Activated T-cell treated with anti-CD3 and anti-CD28 coated beads, Interleukin-2, amount 50 U/mL, for 24 hours (primary cell): ENCODE results near the gene DAW1.
"Not testable (repeated sequence)": the region's sequence is repeated elsewhere in the genome, so short reads cannot be mapped to it uniquely, and the experiment has no call there.

ENCODE experiments used
- DNase-seq: peaks from one replicate; pipeline ENCODE4 v3.0.0-alpha.2; 2020
- H3K27ac Mint-ChIP-seq: 2 replicates; pipeline ENCODE4 v1.8.0; 2020; ENCODE audit warnings: mild to moderate bottlenecking, mixed read lengths
- H3K27me3 Mint-ChIP-seq: 2 replicates; pipeline ENCODE4 v1.8.0; 2020; ENCODE audit warnings: mixed read lengths
- H3K36me3 Mint-ChIP-seq: 2 replicates; pipeline ENCODE4 v1.8.0; 2020; ENCODE audit warnings: low read depth, mixed read lengths
- H3K4me1 Mint-ChIP-seq: 2 replicates; pipeline ENCODE4 v1.8.0; 2020; ENCODE audit warnings: low read depth, mixed read lengths
- H3K4me3 Mint-ChIP-seq: 2 replicates; pipeline ENCODE4 v1.8.0; 2020; ENCODE audit warnings: mild to moderate bottlenecking, moderate library complexity, mixed read lengths
- H3K9me3 Mint-ChIP-seq: 2 replicates; pipeline ENCODE4 v1.8.0; 2020; ENCODE audit warnings: mixed read lengths

The DAW1 gene, protein sequence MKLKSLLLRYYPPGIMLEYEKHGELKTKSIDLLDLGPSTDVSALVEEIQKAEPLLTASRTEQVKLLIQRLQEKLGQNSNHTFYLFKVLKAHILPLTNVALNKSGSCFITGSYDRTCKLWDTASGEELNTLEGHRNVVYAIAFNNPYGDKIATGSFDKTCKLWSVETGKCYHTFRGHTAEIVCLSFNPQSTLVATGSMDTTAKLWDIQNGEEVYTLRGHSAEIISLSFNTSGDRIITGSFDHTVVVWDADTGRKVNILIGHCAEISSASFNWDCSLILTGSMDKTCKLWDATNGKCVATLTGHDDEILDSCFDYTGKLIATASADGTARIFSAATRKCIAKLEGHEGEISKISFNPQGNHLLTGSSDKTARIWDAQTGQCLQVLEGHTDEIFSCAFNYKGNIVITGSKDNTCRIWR

DNA sequence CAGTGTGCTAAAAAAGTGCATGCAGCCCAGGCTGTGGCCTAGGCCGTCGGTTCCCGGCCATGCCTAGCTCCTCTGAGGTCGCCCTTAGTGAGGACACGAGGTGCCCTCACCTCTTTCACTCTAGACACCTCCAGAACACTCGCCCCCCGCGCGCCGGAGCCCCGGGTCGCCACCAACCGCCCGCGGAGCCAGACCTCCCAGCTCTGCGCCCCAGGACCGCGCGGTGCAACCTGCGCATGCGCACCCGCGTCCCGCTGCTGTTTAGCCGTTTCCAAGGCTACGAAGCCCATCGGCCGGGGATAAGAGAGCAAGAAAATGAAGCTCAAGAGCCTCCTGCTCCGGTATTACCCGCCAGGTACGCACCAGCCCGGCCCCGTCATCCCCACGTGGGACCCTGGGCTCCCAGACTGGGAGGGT is at the start of gene DAW1:
TSS of gene DAW1 (plus strand) at position 257 of the 417 bp plus-strand sequence. CDS start at position 316, 59 bp downstream.
- Mint-ChIP-seq H3K27ac (no peak within 1 kb of the TSS), H3K4me1 (no peaks in the 10 kb centered on the region), H3K27me3 (peaks cover 40% of the 10 kb centered on the region), H3K9me3 (no peaks in the 10 kb centered on the region), H3K36me3 (no peaks in the 10 kb centered on the region), H3K4me3 (no peak within 1 kb of the TSS)
- DNase-seq: peak; percentile 63

DNA sequence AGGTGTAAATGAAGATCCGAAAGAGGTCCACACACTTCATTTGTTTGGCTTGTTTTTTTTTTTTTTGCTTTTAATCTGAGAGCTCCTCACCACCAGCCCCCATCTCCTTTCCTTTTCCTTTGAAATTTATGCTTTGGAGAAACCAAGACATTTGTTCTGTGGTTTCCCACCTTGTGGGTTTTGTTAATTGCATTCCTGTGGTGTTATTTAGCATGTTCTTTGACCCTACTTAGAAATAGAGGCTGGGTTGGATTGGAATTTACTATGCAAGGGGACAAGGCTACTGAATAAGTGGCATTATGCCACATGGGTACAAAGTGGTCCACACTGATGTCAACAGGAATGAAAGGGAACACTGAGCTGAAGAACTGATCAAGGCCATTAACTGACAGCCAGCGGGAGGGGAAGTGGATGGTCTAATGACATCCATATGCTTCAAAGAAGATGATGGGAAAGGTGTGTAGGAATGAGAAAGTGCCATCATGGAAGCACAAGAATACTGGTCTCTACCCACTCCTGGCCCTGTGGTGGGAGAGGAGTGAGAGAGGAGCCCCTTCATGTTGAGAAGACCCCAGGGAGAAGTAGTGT is 48.9 kb upstream of the DAW1 start:
- peaks cover 8% of the 10 kb centered on the region for H3K27me3 Mint-ChIP-seq
- no peak overlapping the region for H3K27ac Mint-ChIP-seq
- H3K4me3 Mint-ChIP-seq: no peak overlapping the region
- H3K36me3 Mint-ChIP-seq: no peaks in the 10 kb centered on the region
- peaks cover 31% of the 10 kb centered on the region for H3K4me1 Mint-ChIP-seq
- DNase-seq: no peak
- peaks cover 2% of the 10 kb centered on the region for H3K9me3 Mint-ChIP-seq

DNA sequence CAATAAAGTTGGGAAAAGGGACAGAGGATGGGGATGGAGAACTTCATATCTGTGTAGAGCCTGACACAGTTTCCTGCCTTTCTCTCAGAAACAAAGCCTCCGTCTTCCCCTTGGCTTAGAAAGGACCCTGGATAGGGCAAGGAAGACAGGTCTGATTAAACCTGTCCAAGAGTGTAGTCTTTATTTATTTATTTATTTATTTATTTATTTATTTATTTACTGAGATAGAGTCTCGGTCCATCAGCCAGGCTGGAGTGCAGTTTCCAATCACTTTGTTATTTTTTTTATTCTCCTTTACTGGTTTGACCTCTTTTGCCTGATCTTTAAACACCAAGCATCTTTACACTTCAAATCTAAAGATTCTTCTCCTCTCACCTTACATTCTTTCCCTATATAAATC is 47.5 kb upstream of the DAW1 start:
- Mint-ChIP-seq H3K27ac (no peak overlapping the region), H3K4me3 (no peak overlapping the region), H3K4me1 (peaks cover 17% of the 10 kb centered on the region), H3K27me3 (peaks cover 8% of the 10 kb centered on the region), H3K9me3 (peaks cover 2% of the 10 kb centered on the region), H3K36me3 (no peaks in the 10 kb centered on the region)
- no peak for DNase-seq

DNA sequence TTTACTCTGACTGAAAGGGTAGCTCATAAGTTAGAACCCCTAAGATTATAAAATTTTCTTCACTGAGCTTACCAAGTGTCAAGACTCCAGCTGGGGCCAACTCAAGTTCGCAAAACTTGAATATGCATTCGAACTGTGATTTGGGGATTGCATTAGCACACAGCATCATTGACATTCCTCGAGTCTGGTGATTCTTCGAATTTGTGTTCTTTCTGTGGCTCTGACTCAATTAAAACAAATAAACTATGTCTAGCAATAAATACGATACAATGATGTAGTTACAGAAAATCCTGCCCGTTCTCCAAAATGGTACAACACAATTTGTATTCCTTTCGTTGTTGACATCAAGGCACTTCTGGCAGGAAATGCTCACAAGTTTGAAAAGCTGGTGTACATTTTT is 46.7 kb upstream of the DAW1 start:
- peaks cover 2% of the 10 kb centered on the region for H3K9me3 Mint-ChIP-seq
- DNase-seq: no peak
- no peak overlapping the region for H3K4me3 Mint-ChIP-seq
- peaks cover 8% of the 10 kb centered on the region for H3K27me3 Mint-ChIP-seq
- H3K27ac Mint-ChIP-seq: no peak overlapping the region
- peaks cover 13% of the 10 kb centered on the region for H3K4me1 Mint-ChIP-seq
- H3K36me3 Mint-ChIP-seq: no peaks in the 10 kb centered on the region

DNA sequence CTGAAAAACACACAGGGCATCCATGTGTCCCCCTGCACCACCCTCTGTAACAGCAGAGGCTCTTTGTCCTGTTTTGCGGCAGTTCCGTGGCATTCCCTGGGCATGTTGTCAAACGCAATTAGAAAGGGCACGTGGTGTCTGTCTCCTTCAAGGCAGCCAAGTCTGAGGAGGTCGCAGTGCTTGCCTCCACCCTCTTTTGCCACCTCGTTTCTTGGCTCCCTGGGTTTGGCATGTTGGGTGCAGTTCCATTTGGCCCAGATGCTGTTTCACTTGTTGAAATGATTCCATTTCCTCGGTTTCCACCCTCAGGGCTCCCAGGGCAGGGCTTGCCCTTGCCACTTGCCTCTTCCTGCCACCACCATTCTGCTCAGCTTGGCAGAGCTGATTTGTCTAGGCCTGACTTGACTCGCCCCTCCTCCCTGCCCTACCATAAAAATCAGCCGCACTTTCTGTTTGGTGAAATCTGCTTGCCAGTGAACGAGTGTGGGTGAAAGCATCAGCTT is 45.4 kb upstream of the DAW1 start:
- Mint-ChIP-seq H3K9me3 (peaks cover 2% of the 10 kb centered on the region), H3K36me3 (no peaks in the 10 kb centered on the region), H3K4me3 (no peak overlapping the region), H3K27ac (peak overlapping the region; percentile 23), H3K4me1 (peaks cover 9% of the 10 kb centered on the region), H3K27me3 (peaks cover 3% of the 10 kb centered on the region)
- DNase-seq: no peak

DNA sequence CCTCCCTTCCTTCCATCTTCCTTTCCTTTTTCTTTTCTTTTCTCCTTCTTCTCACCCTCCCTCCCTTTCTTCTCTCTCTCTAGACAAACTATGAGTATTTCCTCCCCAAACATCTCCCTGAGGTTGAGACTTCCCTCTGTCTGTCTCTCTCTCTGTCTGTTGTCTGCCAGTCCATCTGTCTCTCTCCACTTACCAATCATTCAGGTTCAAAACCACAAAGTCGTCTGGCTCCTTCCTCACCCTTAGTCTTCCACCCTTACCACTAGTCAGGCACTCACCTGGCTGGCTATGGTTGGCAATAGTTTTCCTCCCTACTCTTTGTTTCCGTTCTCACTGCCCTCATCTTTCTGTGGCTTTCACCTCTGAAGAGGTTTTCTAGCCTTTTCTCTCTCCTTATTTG is 44.9 kb upstream of the DAW1 start:
- H3K27ac Mint-ChIP-seq: peak overlapping the region; percentile 13
- H3K36me3 Mint-ChIP-seq: no peaks in the 10 kb centered on the region
- H3K27me3 Mint-ChIP-seq: no peaks in the 10 kb centered on the region
- H3K4me3 Mint-ChIP-seq: no peak overlapping the region
- H3K4me1 Mint-ChIP-seq: peaks cover 9% of the 10 kb centered on the region
- peaks cover 2% of the 10 kb centered on the region for H3K9me3 Mint-ChIP-seq
- DNase-seq: no peak

DNA sequence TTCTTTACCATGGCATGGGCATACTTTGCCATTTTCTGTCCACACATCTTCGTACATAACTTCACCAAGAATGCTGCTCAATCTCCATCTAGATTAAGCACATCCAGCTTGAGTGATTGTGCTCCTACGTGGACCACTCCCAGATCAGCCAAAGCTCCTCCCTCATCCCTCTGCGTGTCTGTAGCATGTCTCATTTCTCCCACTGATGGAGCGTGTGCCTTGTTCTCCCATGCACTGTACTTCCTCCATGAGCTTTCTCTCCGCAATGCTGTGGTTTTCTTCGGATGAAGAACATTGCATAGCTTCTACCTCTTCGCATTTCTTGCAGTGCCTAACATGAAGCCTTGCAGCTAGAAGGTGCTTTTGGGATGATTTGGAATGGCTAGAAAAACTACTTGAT is 44.3 kb upstream of the DAW1 start:
- Mint-ChIP-seq H3K9me3 (peaks cover 2% of the 10 kb centered on the region), H3K36me3 (no peaks in the 10 kb centered on the region), H3K4me1 (peaks cover 9% of the 10 kb centered on the region), H3K27me3 (no peaks in the 10 kb centered on the region), H3K27ac (no peak overlapping the region), H3K4me3 (no peak overlapping the region)
- DNase-seq: no peak

DNA sequence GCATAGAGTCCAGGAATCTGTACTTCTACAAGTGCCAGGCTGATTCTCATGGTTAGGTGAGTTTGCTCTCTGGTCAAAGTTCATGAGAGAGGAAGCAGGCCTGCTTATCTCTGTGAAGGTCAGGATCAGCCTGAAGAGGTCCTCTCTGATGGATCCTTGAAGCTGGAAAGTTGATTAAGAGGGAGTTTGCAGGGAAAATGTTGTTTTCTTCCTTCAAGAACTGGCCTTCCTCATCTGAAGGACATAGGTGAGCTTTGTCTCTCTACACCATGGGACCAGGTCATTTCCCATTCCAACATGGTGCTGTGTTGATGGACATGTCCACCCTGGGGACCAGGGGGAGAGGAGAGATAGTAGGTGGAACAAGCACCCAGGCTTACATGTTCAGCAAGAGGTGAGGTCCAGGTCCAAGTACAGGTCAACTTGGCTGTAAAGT is 42.9 kb upstream of the DAW1 start:
- H3K9me3 Mint-ChIP-seq: peaks cover 2% of the 10 kb centered on the region
- H3K36me3 Mint-ChIP-seq: no peaks in the 10 kb centered on the region
- H3K4me3 Mint-ChIP-seq: no peak overlapping the region
- H3K4me1 Mint-ChIP-seq: peaks cover 9% of the 10 kb centered on the region
- H3K27ac Mint-ChIP-seq: no peak overlapping the region
- DNase-seq: no peak
- no peaks in the 10 kb centered on the region for H3K27me3 Mint-ChIP-seq

DNA sequence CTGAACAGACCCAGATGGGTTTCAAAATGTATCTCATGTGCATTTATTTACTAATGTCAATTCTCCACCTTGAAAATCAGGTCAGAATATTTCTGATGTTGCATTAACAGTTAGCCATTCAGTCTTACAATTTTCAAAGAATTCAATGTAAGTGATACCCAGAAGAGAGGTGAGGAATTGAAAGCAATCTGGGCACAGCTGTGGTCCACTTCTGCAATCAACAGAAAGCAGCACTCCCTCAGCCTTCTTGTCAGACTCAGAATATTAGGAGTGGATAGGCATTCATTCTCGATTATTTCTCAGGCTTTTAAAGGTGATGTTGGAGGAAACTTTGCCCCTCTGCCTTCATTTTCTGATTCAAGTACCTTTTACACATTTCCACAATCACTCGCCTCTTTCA is 42.1 kb upstream of the DAW1 start:
- H3K27ac Mint-ChIP-seq: no peak overlapping the region
- peaks cover 2% of the 10 kb centered on the region for H3K9me3 Mint-ChIP-seq
- DNase-seq: no peak
- peaks cover 9% of the 10 kb centered on the region for H3K4me1 Mint-ChIP-seq
- no peaks in the 10 kb centered on the region for H3K27me3 Mint-ChIP-seq
- no peak overlapping the region for H3K4me3 Mint-ChIP-seq
- no peaks in the 10 kb centered on the region for H3K36me3 Mint-ChIP-seq

DNA sequence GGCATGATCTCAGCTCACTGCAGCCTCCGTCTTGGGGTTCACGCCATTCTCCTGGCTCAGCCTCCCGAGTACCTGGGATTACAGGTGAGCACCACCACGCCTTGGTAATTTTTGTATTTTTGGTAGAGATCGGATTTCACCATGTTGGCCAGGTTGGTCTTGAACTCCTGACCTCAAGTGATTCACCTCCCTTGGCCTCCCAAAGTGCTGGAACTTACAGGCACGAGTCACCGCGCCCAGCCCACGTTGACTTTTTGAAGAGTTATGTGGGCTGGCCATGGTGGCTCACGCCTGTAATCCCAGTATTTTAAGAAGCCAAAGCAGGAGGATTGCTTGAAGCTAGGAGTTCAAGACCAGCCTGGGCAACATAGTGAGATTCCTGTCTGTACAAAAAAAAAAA is 37.0 kb upstream of the DAW1 start:
- no peak overlapping the region for H3K4me3 Mint-ChIP-seq
- no peaks in the 10 kb centered on the region for H3K9me3 Mint-ChIP-seq
- H3K36me3 Mint-ChIP-seq: no peaks in the 10 kb centered on the region
- H3K4me1 Mint-ChIP-seq: no peaks in the 10 kb centered on the region
- no peak for DNase-seq
- H3K27ac Mint-ChIP-seq: no peak overlapping the region
- peaks cover 6% of the 10 kb centered on the region for H3K27me3 Mint-ChIP-seq

DNA sequence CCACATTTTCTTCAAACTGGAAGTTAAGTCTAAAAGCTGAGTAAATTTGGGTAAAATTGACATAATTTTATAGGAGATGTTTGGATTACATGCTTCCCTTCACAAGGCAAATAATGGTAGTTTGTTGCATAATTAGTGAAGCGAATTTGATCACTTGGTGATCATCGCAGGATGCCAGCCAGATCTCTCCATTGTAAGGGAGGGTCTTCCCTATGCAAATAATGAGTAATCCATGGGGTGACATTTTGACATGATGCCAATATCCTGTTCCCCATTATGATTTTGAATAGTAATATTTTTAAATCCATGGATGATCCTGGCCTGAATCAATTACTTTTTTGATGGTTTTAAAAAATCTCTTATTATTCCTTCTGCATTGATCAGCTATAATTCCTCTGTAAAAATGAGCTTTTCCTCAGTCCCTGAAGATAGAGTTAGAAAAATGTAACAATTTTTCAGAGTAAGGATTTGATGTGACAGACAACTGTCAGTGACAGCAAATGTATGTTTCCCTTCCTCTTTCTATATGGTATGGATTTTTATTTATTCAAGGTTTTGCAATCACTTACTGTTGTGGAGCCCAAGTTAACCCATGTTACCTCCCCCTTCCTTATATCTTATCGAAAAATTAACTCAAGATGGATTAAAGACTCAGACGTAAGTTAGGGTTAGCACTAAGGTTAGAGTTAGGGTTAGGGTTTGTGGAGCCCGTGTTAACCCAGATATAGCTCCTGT is 36.3 kb upstream of the DAW1 start:
- Mint-ChIP-seq H3K4me1 (no peaks in the 10 kb centered on the region), H3K36me3 (no peaks in the 10 kb centered on the region), H3K4me3 (no peak overlapping the region), H3K27me3 (peaks cover 6% of the 10 kb centered on the region), H3K9me3 (no peaks in the 10 kb centered on the region), H3K27ac (no peak overlapping the region)
- DNase-seq: no peak

DNA sequence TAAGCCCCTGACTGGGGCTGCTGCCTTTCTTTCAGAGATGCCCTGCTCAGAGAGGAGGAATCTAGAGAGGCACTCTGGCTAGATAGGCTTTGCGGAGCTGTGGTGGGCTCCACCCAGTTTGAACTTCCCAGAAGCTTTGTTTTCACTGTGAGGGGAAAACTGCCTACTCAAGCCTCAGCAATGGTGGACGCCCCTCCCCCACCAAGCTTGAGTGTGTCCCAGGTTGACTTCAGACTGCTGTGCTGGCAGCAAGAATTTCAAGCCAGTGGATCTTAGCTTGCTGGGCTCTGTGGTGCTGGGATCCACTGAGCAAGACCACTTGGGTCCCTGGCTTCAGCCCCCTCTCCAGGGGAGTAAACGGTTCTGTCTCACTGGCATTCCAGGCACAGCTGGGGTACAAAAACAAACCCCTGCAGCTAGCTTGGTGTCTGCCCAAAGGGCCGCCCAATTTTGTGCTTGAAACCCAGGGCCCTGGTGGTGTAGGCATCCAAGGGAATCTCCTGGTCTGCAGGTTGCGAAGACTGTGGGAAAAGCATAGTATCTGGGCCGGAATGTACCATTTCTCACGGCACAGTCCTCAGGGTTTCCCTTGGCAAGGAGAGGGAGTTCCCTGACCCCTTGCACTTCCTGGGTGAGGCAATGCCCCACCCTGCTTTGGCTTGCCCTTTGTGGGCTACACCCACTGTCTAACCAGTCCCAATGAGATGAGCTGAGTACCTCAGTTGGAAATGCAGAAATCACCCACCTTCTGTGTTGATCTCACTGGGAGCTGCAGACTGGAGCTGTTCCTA is 31.9 kb upstream of the DAW1 start:
- H3K4me1 Mint-ChIP-seq, H3K27me3 Mint-ChIP-seq, H3K36me3 Mint-ChIP-seq, H3K27ac Mint-ChIP-seq, H3K4me3 Mint-ChIP-seq, DNase-seq, H3K9me3 Mint-ChIP-seq: not testable (repeated sequence)

DNA sequence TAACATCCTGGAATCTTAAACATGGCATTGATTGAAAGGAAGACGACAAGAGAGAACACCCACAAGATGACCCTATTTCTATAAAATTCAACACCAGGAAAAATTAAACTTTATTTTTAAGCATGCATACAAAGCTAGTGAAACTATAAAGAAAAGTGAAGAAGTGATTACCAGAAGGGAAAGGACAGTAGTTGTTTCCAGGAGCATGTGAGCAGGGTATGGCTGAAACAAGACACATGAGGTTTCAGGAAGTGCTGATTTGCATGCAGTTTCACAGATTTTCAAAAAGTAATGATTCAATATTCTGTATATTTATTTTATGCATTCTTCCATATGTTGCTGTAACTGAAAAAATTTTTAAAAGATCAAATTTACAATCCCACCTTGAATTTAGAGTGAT is 24.6 kb upstream of the DAW1 start:
- DNase-seq: no peak
- no peaks in the 10 kb centered on the region for H3K9me3 Mint-ChIP-seq
- H3K4me1 Mint-ChIP-seq: peaks cover 19% of the 10 kb centered on the region
- H3K36me3 Mint-ChIP-seq: no peaks in the 10 kb centered on the region
- H3K4me3 Mint-ChIP-seq: peak overlapping the region; percentile 30
- peak overlapping the region; percentile 58 for H3K27ac Mint-ChIP-seq
- H3K27me3 Mint-ChIP-seq: peaks cover 2% of the 10 kb centered on the region

DNA sequence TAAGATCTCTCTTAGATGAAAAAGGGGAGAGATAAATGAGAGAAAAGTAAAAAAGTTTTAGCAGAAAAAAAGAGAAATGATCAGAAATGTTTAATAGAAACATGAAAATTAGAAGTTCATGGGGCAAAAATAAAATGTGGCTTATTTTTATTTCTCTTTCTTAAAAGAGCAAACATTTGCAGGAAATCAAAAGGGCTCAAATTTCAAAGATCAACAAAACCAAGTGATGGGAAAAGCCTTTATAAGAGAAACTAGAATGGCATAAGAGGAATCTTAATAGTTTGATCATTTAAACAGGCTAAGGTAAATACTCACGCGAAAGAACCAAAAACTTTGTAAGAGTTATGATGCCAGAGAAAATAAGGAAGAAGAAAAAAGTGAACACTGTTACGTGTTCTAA is 23.3 kb upstream of the DAW1 start:
- no peak for DNase-seq
- Mint-ChIP-seq H3K27me3 (peaks cover 2% of the 10 kb centered on the region), H3K4me1 (peaks cover 19% of the 10 kb centered on the region), H3K27ac (peak overlapping the region; percentile 80), H3K4me3 (peak overlapping the region; percentile 53), H3K9me3 (no peaks in the 10 kb centered on the region), H3K36me3 (no peaks in the 10 kb centered on the region)
